Effector memory CD8-positive, alpha-beta T cell (primary cell): ENCODE data around the gene NADSYN1.
"Not testable (repeated sequence)": the region's sequence is repeated elsewhere in the genome, so short reads cannot be mapped to it uniquely, and the experiment has no call there.

ENCODE experiments used
- ATAC-seq: fragments of 150-1000 bp; cut with Tn5 transposase; replicated peaks from 2 replicates; pipeline ENCODE4 v1.10.0; 2021; ENCODE audit warnings: mild to moderate bottlenecking, moderate library complexity
- DNase-seq, 3 experiments: peaks; one replicate each; pipeline ENCODE4 v3.0.0; 2021
- H3K27ac Mint-ChIP-seq, 2 donors: one replicate each; pipeline ENCODE4 v1.8.0; 2022; ENCODE audit warnings: mild to moderate bottlenecking in 2 of 2, mixed read lengths in 2 of 2, moderate library complexity in 2 of 2
- H3K27me3 Mint-ChIP-seq, 2 donors: one replicate each; pipeline ENCODE4 v1.8.0; 2022; ENCODE audit warnings: mixed read lengths in 2 of 2
- H3K36me3 Mint-ChIP-seq: one replicate; pipeline ENCODE4 v1.8.0; 2022; ENCODE audit warnings: mild to moderate bottlenecking, moderate library complexity, mixed read lengths; ENCODE audit not compliant: insufficient read depth
- H3K4me1 Mint-ChIP-seq, 2 donors: one replicate each; pipeline ENCODE4 v1.8.0; 2022; ENCODE audit warnings: low read depth in 2 of 2, mixed read lengths in 2 of 2
- H3K4me3 Mint-ChIP-seq, 2 donors: one replicate each; pipeline ENCODE4 v1.8.0; 2022; ENCODE audit warnings: mild to moderate bottlenecking in 2 of 2, mixed read lengths in 2 of 2, moderate library complexity in 2 of 2
- H3K9me3 Mint-ChIP-seq, 2 donors: one replicate each; pipeline ENCODE4 v1.8.0; 2022; ENCODE audit warnings: mixed read lengths in 2 of 2

NADSYN1 gene

DNA sequence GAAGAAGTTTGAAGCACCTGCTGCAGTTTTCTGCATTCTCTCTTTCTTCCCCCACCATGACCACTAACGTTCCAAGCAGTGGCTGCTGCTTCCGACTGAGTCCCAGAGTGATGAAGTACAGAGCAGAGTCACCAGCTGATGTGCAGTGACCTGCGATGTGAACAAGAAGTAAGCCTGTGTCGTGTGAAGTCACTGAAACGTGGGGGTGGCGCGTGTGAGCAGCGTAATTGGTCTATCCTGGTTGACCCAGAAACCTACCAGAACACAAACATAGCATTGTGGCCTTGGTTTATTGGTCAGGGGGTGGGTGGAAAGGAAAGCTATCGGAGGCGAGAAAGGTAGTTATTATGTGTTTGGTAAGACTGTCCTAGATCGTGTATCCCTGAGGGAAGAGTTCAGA is 77.6 kb downstream of the NADSYN1 start:
- H3K27me3 Mint-ChIP-seq, result peaks cover 16 to 61% of the 10 kb centered on the region in 2 donors
- H3K4me3 Mint-ChIP-seq, result no peak overlapping the region
- no peaks in the 10 kb centered on the region for H3K36me3 Mint-ChIP-seq
- ATAC-seq, result peak; percentile 37
- H3K9me3 Mint-ChIP-seq, result no peaks in the 10 kb centered on the region
- no peaks in the 10 kb centered on the region for H3K4me1 Mint-ChIP-seq
- H3K27ac Mint-ChIP-seq, result no peak overlapping the region
- DNase-seq, result no peak

DNA sequence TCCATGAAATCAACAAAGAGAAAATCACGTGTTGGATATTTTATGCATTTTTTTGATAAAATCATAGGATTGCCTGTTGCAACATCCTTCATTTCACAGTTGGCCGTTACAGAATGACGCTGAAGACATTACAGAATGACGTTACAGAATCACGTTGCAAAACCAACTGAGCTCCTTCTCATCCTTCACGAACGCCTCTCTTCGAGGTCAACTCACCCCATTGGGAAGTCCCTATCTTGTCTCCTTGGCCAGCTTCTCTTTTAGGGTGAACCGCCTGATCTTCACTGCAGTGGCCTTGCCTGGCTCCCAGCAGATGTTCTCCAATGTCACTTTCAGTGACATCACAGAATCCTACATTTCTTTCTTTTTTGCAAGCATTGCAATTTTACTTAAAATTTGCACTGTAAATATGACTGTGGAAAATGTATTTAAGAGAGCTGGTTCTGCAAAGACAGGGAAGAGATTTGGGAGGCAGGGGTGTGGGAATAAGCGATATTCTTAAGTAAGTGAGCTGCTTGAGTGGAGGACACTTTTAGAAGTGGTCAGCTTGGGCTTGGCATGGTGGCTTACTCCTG is 79.1 kb downstream of the NADSYN1 start:
- peaks cover 11 to 61% of the 10 kb centered on the region in 2 donors for H3K27me3 Mint-ChIP-seq
- no peak for ATAC-seq
- H3K36me3 Mint-ChIP-seq, result no peaks in the 10 kb centered on the region
- DNase-seq, result no peak
- H3K4me3 Mint-ChIP-seq, result no peak overlapping the region
- H3K9me3 Mint-ChIP-seq, result no peaks in the 10 kb centered on the region
- H3K4me1 Mint-ChIP-seq, result no peaks in the 10 kb centered on the region
- no peak overlapping the region for H3K27ac Mint-ChIP-seq

DNA sequence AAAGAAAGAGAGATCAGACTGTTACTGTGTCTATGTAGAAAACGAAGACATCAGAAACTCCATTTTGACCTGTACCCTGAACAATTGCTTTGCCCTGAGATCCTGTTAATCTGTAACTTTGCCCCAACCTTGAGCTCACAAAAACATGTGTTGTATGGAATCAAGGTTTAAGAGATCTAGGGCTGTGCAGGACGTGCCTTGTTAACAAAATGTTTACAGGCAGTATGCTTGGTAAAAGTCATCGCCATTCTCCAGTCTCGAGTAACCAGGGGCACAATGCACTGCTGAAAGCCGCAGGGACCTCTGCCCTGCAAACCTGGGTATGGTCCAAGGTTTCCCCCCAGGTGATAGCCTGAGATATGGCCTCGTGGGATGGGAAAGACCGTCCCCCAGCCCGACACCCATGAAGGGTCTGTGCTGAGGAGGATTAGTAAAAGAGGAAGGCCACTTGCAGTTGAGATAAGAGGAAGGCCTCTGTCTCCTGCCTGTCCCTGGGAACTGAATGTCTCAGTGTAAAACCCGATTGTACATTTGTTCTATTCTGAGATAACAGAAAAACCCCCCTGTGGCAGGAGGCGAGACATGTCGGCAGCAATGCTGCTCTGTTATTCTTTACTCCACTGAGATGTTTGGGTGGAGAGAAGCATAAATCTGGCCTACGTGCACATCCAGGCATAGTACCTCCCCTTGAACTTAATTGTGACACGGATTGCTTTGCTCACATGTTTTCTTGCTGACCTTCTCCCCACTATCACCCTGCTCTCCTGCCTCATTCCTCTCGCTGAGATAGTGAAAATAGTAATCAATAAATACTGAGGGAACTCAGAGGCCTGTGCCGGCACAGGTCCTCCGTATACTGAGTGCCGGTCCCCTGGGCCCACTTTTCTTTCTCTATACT is 82.0 kb downstream of the NADSYN1 start:
- DNase-seq, H3K4me1 Mint-ChIP-seq, ATAC-seq, H3K4me3 Mint-ChIP-seq, H3K36me3 Mint-ChIP-seq, H3K9me3 Mint-ChIP-seq: not testable (repeated sequence)
- H3K27me3 Mint-ChIP-seq, result peaks cover 20 to 66% of the 10 kb centered on the region in 2 donors
- H3K27ac Mint-ChIP-seq, result peak overlapping the region in 1 of 2 donors; percentile 14

- ATAC-seq (no peak), DNase-seq (no peak)
- H3K9me3 Mint-ChIP-seq, result peaks cover 1 to 5% of the 10 kb centered on the region in 2 donors
- no peaks in the 10 kb centered on the region for H3K4me1 Mint-ChIP-seq
- H3K27me3 Mint-ChIP-seq, result peaks cover 23 to 68% of the 10 kb centered on the region in 2 donors
- no peak overlapping the region for H3K27ac Mint-ChIP-seq
- no peak overlapping the region for H3K4me3 Mint-ChIP-seq
- H3K36me3 Mint-ChIP-seq, result no peaks in the 10 kb centered on the region
These were observed 82.8 kb downstream of the NADSYN1 start for GRCh38 chr11:71535825-71536224.

DNA sequence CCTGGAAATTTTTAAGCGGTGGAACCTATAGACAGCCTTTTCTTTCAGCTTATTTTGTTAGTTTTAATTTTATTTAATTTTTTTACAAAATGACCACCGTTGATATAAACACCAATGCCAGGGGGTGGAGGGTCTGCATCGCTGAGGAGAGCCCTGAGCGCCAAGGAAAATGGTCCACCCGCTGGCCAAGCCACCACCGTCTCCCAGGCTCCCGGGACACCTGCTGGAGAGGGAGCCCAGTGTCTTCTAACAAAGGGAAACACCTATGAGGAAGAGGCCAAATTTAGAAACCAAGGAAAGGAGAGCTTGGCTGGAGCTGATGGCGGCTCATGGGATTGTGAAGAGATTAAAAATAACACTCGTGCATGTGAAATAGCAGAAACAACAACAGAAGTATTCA is 84.5 kb downstream of the NADSYN1 start:
- H3K9me3 Mint-ChIP-seq, result peaks cover 1 to 8% of the 10 kb centered on the region in 2 donors
- DNase-seq (no peak), ATAC-seq (no peak)
- H3K4me1 Mint-ChIP-seq, result no peaks in the 10 kb centered on the region
- no peaks in the 10 kb centered on the region for H3K36me3 Mint-ChIP-seq
- H3K27ac Mint-ChIP-seq, result no peak overlapping the region
- peaks cover 30 to 70% of the 10 kb centered on the region in 2 donors for H3K27me3 Mint-ChIP-seq
- H3K4me3 Mint-ChIP-seq, result no peak overlapping the region

DNA sequence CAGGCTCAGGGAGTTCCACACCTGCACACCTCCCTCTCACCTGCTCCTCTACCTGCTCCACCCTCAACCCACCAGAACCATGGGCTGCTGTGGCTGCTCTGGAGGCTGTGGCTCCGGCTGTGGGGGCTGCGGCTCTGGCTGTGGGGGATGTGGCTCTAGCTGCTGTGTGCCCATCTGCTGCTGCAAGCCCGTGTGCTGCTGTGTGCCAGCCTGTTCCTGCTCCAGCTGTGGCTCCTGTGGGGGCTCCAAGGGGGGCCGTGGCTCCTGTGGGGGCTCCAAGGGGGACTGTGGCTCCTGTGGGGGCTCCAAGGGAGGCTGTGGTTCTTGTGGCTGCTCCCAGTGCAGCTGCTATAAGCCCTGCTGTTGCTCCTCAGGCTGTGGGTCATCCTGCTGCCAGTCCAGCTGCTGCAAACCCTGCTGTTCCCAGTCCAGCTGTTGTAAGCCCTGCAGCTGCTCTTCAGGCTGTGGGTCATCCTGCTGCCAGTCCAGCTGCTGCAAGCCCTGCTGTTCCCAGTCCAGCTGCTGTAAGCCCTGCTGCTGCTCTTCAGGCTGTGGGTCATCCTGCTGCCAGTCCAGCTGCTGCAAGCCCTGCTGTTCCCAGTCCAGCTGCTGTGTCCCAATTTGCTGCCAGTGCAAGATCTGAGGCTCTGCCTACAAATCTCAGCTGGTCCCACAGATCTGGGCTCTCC is 85.1 kb downstream of the NADSYN1 start, which contains the start of gene KRTAP5-8:
TSS of gene KRTAP5-8 (plus strand) at position 49 of the 689 bp plus-strand sequence. CDS start at position 80, 31 bp downstream.
- peaks cover 30 to 75% of the 10 kb centered on the region in 2 donors for H3K27me3 Mint-ChIP-seq
- not testable (repeated sequence) for H3K4me3 Mint-ChIP-seq, H3K27ac Mint-ChIP-seq, ATAC-seq, H3K36me3 Mint-ChIP-seq, DNase-seq, H3K4me1 Mint-ChIP-seq, H3K9me3 Mint-ChIP-seq

DNA sequence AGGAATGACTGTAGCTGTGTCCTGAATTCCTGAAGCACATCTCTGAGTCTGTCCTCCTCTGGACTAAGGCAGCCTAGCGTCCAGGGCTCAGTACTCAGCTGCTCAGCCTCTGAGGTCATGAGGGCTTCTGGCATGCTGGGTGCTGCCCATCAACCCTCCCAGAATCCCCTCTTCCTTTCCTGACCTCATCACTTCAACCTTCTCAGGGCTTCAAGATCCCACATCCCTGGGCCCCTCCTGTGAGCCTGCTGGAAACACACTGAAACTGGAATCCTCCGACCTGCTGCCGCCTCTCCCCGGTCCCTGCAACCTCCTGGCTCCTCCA is 85.6 kb downstream of the NADSYN1 start:
- no peak overlapping the region for H3K4me3 Mint-ChIP-seq
- H3K27me3 Mint-ChIP-seq, result peaks cover 30 to 80% of the 10 kb centered on the region in 2 donors
- DNase-seq (no peak), ATAC-seq (no peak)
- peaks cover 1 to 5% of the 10 kb centered on the region in 2 donors for H3K4me1 Mint-ChIP-seq
- H3K36me3 Mint-ChIP-seq, result no peaks in the 10 kb centered on the region
- H3K9me3 Mint-ChIP-seq, result peaks cover 1 to 8% of the 10 kb centered on the region in 2 donors
- H3K27ac Mint-ChIP-seq, result no peak overlapping the region

DNA sequence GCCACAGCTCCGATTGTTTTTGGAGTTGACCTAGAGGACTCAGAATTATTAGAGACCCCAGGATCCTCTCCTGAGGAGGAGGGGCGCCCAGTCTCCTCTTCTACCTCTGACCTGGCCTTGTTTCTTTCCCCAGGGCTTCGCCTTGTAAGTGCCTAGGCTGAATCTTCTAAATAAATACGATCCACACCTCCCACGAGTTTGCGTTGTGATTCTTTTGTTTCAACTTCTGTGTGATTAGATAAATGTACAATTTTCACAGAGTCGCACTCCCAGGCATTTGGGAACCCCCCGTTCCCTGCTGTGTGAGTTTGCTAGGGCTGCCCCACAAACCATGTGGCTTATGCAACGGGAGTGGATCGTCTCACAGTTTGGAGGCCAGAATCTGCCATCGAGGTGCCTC is 86.0 kb downstream of the NADSYN1 start:
- H3K27ac Mint-ChIP-seq, result no peak overlapping the region
- H3K27me3 Mint-ChIP-seq, result peaks cover 30 to 84% of the 10 kb centered on the region in 2 donors
- ATAC-seq (no peak), DNase-seq (no peak)
- H3K36me3 Mint-ChIP-seq, result no peaks in the 10 kb centered on the region
- no peak overlapping the region for H3K4me3 Mint-ChIP-seq
- peaks cover 1 to 8% of the 10 kb centered on the region in 2 donors for H3K9me3 Mint-ChIP-seq
- H3K4me1 Mint-ChIP-seq, result peaks cover 4 to 5% of the 10 kb centered on the region in 2 donors

GRCh38 chr11:71539971-71540370 is 87.0 kb downstream of the NADSYN1 start:
- not testable (repeated sequence) for H3K9me3 Mint-ChIP-seq, DNase-seq, ATAC-seq, H3K36me3 Mint-ChIP-seq, H3K4me1 Mint-ChIP-seq, H3K27ac Mint-ChIP-seq, H3K4me3 Mint-ChIP-seq
- peaks cover 32 to 90% of the 10 kb centered on the region in 2 donors for H3K27me3 Mint-ChIP-seq

DNA sequence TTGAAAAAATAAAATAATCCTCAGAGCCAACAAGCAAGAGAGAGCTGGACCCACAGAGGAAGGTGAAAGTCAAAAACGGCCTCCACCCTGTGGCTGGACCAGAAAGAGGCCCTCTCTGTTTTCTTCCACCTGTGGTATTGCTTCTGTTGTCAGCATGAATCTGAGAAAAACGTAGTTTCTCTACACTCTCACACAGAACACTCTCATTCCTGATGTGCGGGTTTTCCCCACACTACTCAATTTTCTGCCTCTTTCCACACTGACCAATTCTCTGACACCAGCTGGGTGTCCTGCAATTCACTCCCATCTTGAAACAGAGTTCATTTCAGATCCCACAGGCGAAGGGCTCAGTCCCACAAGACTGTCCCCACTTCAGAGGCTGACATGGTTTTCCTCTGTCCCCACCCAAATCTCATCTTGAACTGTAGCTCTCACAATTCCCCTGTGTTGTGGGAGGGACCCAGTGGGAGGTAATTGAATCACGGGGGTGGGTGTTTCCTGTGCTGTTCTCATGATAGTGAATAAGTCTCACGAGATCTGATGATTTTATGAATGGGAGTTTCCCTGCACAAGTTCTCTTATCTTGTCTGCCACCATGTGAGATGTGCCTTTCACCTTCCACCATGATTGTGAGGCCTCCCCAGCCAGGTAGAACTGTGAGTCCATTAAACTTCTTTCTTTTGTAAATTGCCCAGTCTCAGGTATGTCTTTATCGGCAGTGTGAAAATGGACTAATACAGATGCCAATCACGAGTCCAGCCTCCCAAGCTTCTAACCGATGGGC is 87.7 kb downstream of the NADSYN1 start:
- DNase-seq, ATAC-seq, H3K27ac Mint-ChIP-seq, H3K4me3 Mint-ChIP-seq, H3K36me3 Mint-ChIP-seq, H3K9me3 Mint-ChIP-seq, H3K4me1 Mint-ChIP-seq: not testable (repeated sequence)
- peaks cover 38 to 90% of the 10 kb centered on the region in 2 donors for H3K27me3 Mint-ChIP-seq

GRCh38 chr11:71542382-71542781 is 89.4 kb downstream of the NADSYN1 start:
- no peak overlapping the region for H3K4me3 Mint-ChIP-seq

DNA sequence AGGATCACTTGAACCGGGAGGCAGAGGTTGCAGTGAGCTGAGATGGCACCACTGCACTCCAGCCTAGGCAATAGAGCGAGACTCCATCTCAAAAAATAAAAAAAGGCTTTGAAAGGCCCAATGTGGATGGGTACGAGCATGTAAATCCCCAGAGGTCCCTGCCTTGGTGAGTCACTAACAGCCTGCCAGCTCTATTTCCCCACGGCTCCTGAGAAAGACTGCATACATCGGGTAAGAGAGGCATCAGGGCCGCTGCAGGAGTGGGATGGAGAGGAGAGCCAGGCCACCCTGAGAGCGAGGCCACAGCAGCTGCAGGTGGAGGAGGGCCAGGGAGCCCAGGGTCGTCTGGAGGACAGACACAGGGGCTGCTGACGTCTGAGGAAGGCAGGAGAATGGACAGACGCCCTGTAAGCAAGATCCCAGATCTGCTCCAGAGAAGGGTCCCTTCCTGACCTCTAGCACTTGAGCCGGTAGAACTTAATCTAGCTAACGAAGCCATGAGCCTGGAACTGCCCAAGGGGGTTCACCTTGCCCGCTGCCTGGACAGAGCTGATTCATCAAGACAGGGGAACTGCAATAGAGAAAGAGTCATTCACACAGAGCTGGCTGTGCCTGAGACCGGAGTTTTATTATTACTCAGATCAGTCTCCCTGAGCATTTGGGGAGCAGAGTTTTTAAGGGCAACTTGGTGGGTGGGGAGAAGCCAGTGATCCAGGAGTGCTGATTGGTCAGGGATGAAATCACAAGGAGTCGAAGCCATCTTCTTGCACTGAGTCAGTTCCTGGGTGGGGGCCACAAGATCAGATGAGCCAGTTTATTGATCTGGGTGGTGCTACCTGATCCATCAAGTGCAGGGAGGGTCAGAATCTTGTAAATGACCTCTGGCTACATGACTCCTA is 90.1 kb downstream of the NADSYN1 start:
- ATAC-seq, result no peak
- no peak overlapping the region for H3K27ac Mint-ChIP-seq
- H3K36me3 Mint-ChIP-seq, result no peaks in the 10 kb centered on the region
- peaks cover 5 to 9% of the 10 kb centered on the region in 2 donors for H3K4me1 Mint-ChIP-seq
- H3K9me3 Mint-ChIP-seq, result peaks cover 1 to 8% of the 10 kb centered on the region in 2 donors
- no peak overlapping the region for H3K4me3 Mint-ChIP-seq
- peaks cover 48 to 93% of the 10 kb centered on the region in 2 donors for H3K27me3 Mint-ChIP-seq
- DNase-seq, result no peak

More at GRCh38 chr11:71542382-71542781, 89.4 kb downstream of the NADSYN1 start:
- peaks cover 1 to 8% of the 10 kb centered on the region in 2 donors for H3K9me3 Mint-ChIP-seq
- peaks cover 41 to 88% of the 10 kb centered on the region in 2 donors for H3K27me3 Mint-ChIP-seq
- no peak for ATAC-seq
- DNase-seq, result no peak
- no peak overlapping the region for H3K27ac Mint-ChIP-seq
- no peaks in the 10 kb centered on the region for H3K36me3 Mint-ChIP-seq
- H3K4me1 Mint-ChIP-seq, result peaks cover 5 to 9% of the 10 kb centered on the region in 2 donors
